ENCODE results near the gene FBRSL1. TPM values are rescaled to one million over a fixed set of nuclear protein-coding genes. Genes with fewer than 3 reads are reported as not detected.

FBRSL1 gene
- total RNA-seq, 2 experiments from 2014 or later = 36.7 to 47.0 TPM

GRCh38 chr12:132539016-132539773, 49.2 kb downstream of the FBRSL1 start:
- no peak overlapping the region for H3K27ac Mint-ChIP-seq
- H3K9me3 Mint-ChIP-seq = peaks cover 18% of the 10 kb centered on the region
- peaks cover 7% of the 10 kb centered on the region for H3K36me3 Mint-ChIP-seq (ENCODE audit: low read depth)
- H3K4me1 Mint-ChIP-seq = no peaks in the 10 kb centered on the region
- CTCF ChIA-PET = no interaction called here
- no peak for DNase-seq
- H3K27me3 Mint-ChIP-seq = no peaks in the 10 kb centered on the region
- POLR2A ChIA-PET = no interaction called here
- H3K4me3 Mint-ChIP-seq = no peak overlapping the region

DNA sequence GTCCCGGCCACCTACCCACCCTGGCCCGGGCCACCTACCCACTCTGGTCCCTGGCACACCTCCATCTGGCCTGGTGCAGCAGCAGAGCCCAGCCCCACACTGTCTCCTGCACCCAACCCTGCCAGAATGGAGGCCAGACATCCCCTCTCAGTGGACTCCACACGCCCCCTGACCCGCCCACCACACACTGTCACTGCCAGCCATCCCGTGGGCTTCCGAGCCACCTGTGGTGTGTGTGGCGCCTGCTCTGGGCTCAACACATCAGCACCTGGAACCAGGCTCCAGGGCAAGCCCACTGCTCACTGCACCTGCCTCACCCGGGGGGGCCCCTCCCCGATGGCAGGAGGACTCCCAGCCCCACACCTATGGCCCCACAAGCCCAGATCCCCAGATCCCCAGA, 50.5 kb downstream of the FBRSL1 start:
- Mint-ChIP-seq H3K27me3 (no peaks in the 10 kb centered on the region), H3K4me3 (no peak overlapping the region), H3K4me1 (peaks cover 4% of the 10 kb centered on the region), H3K27ac (no peak overlapping the region), H3K36me3 (ENCODE audit: low read depth) (peaks cover 7% of the 10 kb centered on the region), H3K9me3 (peaks cover 15% of the 10 kb centered on the region)
- DNase-seq = no peak
- CTCF ChIA-PET = no interaction called here
- POLR2A ChIA-PET = no interaction called here

GRCh38 chr12:132541200-132541599, 51.2 kb downstream of the FBRSL1 start:
- H3K27me3 Mint-ChIP-seq = no peaks in the 10 kb centered on the region
- POLR2A ChIA-PET = no interaction called here
- no peak for DNase-seq
- H3K36me3 Mint-ChIP-seq (ENCODE audit: low read depth) = peaks cover 3% of the 10 kb centered on the region
- CTCF ChIA-PET = no interaction called here
- no peak overlapping the region for H3K27ac Mint-ChIP-seq
- no peak overlapping the region for H3K4me3 Mint-ChIP-seq
- peaks cover 7% of the 10 kb centered on the region for H3K9me3 Mint-ChIP-seq
- peaks cover 4% of the 10 kb centered on the region for H3K4me1 Mint-ChIP-seq

DNA sequence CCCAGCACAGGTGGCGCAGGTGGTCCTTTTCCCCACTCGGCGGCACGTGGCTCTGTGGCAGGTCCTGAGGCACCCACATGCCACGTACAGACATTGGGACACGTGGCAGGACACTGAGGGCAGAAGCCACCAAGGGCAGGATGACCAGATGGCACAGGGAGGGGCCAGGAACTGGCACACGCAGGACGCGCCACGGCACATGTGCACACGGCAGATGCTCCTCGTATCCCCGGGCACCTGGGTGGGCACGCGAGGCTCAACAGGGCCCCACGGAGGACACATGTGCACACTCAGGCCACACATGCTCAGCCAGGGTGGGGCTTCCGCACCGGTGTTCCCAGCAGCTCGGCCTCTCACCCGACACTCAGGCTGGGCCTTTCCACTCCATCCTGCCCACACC, 52.0 kb downstream of the FBRSL1 start:
- Mint-ChIP-seq H3K4me1 (peaks cover 4% of the 10 kb centered on the region), H3K36me3 (ENCODE audit: low read depth) (no peaks in the 10 kb centered on the region), H3K9me3 (no peaks in the 10 kb centered on the region), H3K4me3 (no peak overlapping the region), H3K27ac (no peak overlapping the region), H3K27me3 (no peaks in the 10 kb centered on the region)
- POLR2A ChIA-PET = no interaction called here
- CTCF ChIA-PET = no interaction called here
- no peak for DNase-seq

- H3K9me3 Mint-ChIP-seq = no peaks in the 10 kb centered on the region
- no peaks in the 10 kb centered on the region for H3K27me3 Mint-ChIP-seq
- H3K27ac Mint-ChIP-seq = no peak overlapping the region
- H3K4me1 Mint-ChIP-seq = peaks cover 4% of the 10 kb centered on the region
- no peak overlapping the region for H3K4me3 Mint-ChIP-seq
- H3K36me3 Mint-ChIP-seq (ENCODE audit: low read depth) = no peaks in the 10 kb centered on the region
- no peak for DNase-seq
- ChIA-PET POLR2A (no interaction called here), CTCF (no interaction called here)
Observed at GRCh38 chr12:132542661-132543060, 52.7 kb downstream of the FBRSL1 start.

DNA sequence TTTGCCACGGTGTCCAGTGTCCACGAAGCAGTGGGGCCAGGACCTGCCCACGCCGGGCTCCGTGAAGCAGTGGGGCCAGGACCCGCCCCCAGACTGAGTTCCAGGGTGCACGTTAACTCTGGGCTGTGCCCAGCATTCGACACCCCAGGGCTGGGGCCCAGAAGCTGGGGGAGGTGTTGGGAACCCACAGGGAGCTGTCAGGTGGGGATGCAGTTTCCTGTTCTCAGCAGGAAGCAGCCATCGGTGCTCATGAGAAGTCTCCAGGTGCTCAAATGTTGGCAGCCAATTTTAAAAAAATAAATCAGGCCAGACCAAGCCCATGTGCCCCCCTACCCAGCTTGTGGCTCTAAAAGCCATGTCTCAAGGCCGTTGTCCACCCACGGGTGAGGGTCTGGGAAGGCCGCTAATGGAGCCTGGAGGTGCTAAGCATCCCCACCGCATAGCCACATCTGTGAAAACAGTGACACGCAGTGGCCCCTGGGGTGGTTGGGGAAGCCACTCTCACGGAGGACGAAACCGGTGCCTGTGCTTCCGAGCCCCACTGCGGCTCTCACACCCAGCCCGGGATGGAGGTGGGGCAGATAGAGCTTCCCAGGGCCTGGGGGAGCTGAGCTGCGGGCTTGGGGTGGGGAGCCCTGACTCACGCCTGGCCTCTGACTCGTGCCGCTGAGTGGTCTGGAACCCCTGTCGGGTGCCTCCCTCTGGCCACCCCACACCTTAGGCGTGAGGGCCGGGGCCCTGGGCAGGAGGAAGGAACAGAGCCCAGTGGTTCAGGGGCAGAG, 53.5 kb downstream of the FBRSL1 start:
- ChIA-PET POLR2A (no interaction called here), CTCF (no interaction called here)
- H3K36me3 Mint-ChIP-seq (ENCODE audit: low read depth) = no peaks in the 10 kb centered on the region
- H3K27ac Mint-ChIP-seq = no peak overlapping the region
- no peak for DNase-seq
- peaks cover 4% of the 10 kb centered on the region for H3K4me1 Mint-ChIP-seq
- H3K9me3 Mint-ChIP-seq = no peaks in the 10 kb centered on the region
- H3K27me3 Mint-ChIP-seq = no peaks in the 10 kb centered on the region
- H3K4me3 Mint-ChIP-seq = no peak overlapping the region

- no peaks in the 10 kb centered on the region for H3K9me3 Mint-ChIP-seq
- CTCF ChIA-PET = no interaction called here
- no peaks in the 10 kb centered on the region for H3K36me3 Mint-ChIP-seq (ENCODE audit: low read depth)
- no peak overlapping the region for H3K27ac Mint-ChIP-seq
- no peak overlapping the region for H3K4me3 Mint-ChIP-seq
- H3K4me1 Mint-ChIP-seq = peaks cover 4% of the 10 kb centered on the region
- H3K27me3 Mint-ChIP-seq = no peaks in the 10 kb centered on the region
- POLR2A ChIA-PET = no interaction called here
- DNase-seq = no peak
Observed at GRCh38 chr12:132544080-132544397, 54.1 kb downstream of the FBRSL1 start.

- H3K27ac Mint-ChIP-seq = no peak overlapping the region
- no peak overlapping the region for H3K4me3 Mint-ChIP-seq
- ChIA-PET CTCF (no interaction called here), POLR2A (no interaction called here)
- peaks cover 4% of the 10 kb centered on the region for H3K4me1 Mint-ChIP-seq
- H3K27me3 Mint-ChIP-seq = no peaks in the 10 kb centered on the region
- no peaks in the 10 kb centered on the region for H3K36me3 Mint-ChIP-seq (ENCODE audit: low read depth)
- H3K9me3 Mint-ChIP-seq = no peaks in the 10 kb centered on the region
- DNase-seq = no peak
Observed at GRCh38 chr12:132544498-132544897, 54.5 kb downstream of the FBRSL1 start.

DNA sequence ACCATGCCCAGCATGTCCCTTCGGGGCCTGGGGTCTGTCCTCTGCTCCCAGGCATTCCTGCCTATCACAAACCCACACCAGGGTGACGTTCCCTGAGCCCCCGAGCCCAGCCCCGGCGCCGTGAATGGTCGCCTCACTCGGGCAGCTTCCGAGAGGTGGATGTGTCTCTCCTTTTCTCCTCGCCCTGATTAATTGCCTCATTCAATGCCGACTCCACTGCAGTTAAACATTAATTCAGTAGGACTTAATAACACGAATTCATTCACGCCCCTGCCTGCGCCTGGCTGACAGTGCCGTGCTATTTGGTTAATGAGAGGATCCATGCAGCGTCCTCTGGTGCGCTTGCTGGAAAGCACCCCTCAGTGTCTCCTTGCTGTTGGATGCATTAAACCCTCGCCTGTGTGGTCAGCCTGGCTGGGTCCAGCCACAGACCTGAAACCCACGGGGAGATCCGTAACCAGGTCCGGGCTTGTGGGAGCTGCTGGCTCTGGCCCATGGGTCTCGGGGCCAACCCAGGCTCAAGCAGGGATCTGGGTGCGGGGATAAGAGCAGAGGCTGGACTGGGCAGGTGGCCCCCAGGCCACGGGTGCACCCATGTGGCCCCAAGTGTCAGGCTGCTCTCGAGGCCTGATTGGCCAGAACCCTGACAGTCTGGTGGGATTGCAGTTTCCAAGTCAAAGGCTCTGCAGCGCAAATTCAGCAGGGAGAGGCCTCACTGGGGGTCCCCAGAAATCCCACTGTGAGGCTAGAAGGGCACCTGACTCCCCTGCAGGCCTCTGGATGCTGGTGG, 55.4 kb downstream of the FBRSL1 start:
- ChIA-PET CTCF (no interaction called here), POLR2A (no interaction called here)
- Mint-ChIP-seq H3K4me1 (peaks cover 4% of the 10 kb centered on the region), H3K36me3 (ENCODE audit: low read depth) (no peaks in the 10 kb centered on the region), H3K27me3 (no peaks in the 10 kb centered on the region), H3K9me3 (no peaks in the 10 kb centered on the region), H3K4me3 (no peak overlapping the region), H3K27ac (no peak overlapping the region)
- DNase-seq = no peak

DNA sequence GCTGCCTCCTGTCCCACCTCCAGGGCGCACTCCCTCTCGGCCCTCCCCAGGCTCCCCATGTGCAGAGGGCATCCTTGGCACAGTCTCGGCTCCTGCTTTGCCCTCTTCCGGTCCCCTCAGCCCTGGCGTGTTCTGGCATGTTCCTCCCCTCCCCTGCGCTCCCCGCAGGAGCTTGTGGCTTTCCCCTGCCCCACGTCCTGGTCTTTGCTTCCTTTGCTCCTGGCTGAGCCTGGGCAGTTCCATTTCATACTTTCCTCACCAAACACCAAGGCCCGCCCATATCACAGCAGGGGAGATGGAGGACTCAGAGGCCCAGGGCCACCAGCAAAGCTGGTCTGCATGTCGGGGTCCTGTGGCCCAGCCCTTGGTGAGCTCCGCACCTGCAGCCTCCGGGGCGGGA, 56.0 kb downstream of the FBRSL1 start:
- ChIA-PET CTCF (no interaction called here), POLR2A (no interaction called here)
- no peaks in the 10 kb centered on the region for H3K9me3 Mint-ChIP-seq
- no peaks in the 10 kb centered on the region for H3K27me3 Mint-ChIP-seq
- H3K4me3 Mint-ChIP-seq = no peak overlapping the region
- no peak overlapping the region for H3K27ac Mint-ChIP-seq
- DNase-seq = no peak
- no peaks in the 10 kb centered on the region for H3K36me3 Mint-ChIP-seq (ENCODE audit: low read depth)
- peaks cover 4% of the 10 kb centered on the region for H3K4me1 Mint-ChIP-seq

DNA sequence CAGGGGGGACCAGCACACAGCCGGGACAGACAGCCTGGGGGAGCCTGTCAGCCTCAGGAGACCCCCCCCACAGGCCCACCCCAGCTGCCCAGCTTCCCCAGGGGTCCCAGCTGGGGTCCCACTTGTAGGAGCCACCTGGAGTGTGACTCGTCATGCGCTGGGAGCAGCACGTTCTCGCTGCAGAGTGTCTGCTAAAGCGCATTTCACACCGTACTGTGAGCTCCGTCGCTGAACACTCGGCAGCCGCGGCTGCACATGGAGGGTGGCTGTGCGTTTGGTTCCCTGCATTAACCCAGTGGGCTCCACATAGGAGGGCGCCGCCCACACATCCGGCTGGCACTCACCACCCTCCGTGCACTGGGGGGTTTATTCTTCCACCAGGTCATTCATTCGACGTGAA, 56.7 kb downstream of the FBRSL1 start:
- CTCF ChIA-PET = no interaction called here
- H3K36me3 Mint-ChIP-seq (ENCODE audit: low read depth) = no peaks in the 10 kb centered on the region
- DNase-seq = no peak
- H3K27me3 Mint-ChIP-seq = no peaks in the 10 kb centered on the region
- peaks cover 4% of the 10 kb centered on the region for H3K4me1 Mint-ChIP-seq
- no peak overlapping the region for H3K4me3 Mint-ChIP-seq
- no peaks in the 10 kb centered on the region for H3K9me3 Mint-ChIP-seq
- H3K27ac Mint-ChIP-seq = no peak overlapping the region
- POLR2A ChIA-PET = no interaction called here

- CTCF ChIA-PET = no interaction called here
- H3K9me3 Mint-ChIP-seq = no peaks in the 10 kb centered on the region
- no peaks in the 10 kb centered on the region for H3K36me3 Mint-ChIP-seq (ENCODE audit: low read depth)
- no peak for DNase-seq
- peaks cover 4% of the 10 kb centered on the region for H3K4me1 Mint-ChIP-seq
- no peaks in the 10 kb centered on the region for H3K27me3 Mint-ChIP-seq
- H3K4me3 Mint-ChIP-seq = no peak overlapping the region
- POLR2A ChIA-PET = no interaction called here
- H3K27ac Mint-ChIP-seq = no peak overlapping the region
Observed at GRCh38 chr12:132547205-132547740, 57.3 kb downstream of the FBRSL1 start.

GRCh38 chr12:132548430-132549058, 58.6 kb downstream of the FBRSL1 start:
- H3K36me3 Mint-ChIP-seq (ENCODE audit: low read depth) = no peaks in the 10 kb centered on the region
- peaks cover 4% of the 10 kb centered on the region for H3K4me1 Mint-ChIP-seq
- ChIA-PET CTCF (no interaction called here), POLR2A (no interaction called here)
- H3K27ac Mint-ChIP-seq = no peak overlapping the region
- DNase-seq = no peak
- no peaks in the 10 kb centered on the region for H3K9me3 Mint-ChIP-seq
- H3K4me3 Mint-ChIP-seq = no peak overlapping the region
- H3K27me3 Mint-ChIP-seq = no peaks in the 10 kb centered on the region

All from activated CD4-positive, alpha-beta memory T cell treated with anti-CD3 and anti-CD28 coated beads, Interleukin-2, amount 10 ng/mL, durations not matched to agents 7 days and 5 days (primary cell).